GM19397 (cell line): ENCODE results near the gene CHST9.
"Not testable (repeated sequence)": the region's sequence is repeated elsewhere in the genome, so short reads cannot be mapped to it uniquely, and the experiment has no call there.

Experiments used
- ATAC-seq: cut with Tn5 transposase; IDR thresholded peaks from one replicate; pipeline ENCODE4 v1.9.1; 2021; ENCODE audit warnings: mild to moderate bottlenecking, moderate library complexity; ENCODE audit not compliant: unreplicated experiment

The CHST9 gene

DNA sequence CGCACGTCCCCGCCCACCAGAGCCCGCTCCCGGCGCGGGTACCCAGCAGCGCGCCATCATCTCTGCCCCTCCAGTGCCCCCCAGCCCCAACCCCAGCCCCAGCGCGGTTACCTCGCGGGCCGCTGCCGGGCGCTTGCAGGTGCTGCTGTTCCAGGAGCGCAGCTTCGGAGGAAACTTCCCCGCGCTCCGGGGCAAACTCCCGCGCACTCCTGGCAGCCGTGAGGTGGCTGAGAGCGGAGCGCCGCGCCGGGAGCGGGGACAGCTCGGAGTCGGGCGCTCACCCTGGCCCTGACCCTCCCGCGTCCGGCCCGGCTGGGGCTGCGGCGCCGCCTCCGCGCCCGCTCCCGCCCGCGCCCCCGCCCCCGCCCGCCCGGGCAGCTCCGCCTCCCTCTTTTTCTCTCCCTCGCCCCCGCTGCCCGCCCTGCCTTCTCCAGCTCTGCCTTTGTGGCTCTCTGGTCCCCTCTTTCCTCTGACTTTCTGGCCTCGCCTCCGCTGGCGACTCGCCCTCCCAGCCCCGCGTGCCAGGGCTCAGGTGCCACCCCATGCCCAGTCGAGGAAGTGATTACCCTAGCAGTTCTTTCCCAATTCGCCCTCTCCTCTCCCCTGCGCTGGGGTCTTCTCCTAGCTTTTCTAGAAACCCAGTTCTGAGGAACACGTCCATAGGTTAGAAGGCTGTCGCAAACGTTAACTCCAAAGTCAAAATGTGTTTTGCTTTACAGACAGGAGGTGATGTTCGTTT is at the start of gene CHST9:
TSS of gene CHST9 (minus strand) at position 284 of the 739 bp plus-strand sequence. CDS start 42,499 bp downstream, outside the sequence.
- no peak for ATAC-seq

DNA sequence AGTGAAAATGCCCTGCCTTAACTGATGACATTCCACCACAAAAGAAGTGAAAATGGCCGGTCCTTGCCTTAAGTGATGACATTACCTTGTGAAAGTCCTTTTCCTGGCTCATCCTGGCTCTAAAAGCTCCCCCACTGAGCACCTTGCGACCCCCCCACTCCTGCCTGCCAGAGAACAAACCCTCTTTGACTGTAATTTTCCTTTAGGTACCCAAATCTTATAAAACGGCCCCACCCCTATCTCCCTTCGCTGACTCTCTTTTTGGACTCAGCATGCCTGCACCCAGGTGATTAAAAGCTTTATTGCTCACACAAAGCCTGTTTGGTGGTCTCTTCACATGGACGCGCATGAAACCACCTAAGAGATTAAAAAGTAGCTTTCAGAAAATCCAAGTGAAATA is 47.2 kb upstream of the CHST9 start:
- ATAC-seq: not testable (repeated sequence)

DNA sequence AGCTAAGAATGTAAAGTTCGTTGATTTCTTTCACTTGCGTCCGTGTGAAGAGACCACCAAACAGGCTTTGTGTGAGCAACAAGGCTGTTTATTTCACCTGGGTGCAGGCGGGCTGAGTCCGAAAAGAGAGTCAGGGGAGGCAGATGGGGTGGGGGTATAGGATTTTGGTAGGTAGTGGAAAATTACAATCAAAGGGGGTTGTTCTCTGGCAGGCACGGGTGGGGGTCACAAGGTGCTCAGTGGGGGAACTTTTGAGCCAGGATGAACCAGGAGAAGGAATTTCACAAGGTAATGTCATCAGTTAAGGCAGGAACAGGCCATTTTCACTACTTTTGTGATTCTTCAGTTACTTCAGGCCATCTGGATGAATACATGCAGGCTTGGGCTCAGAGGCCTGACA is 46.6 kb upstream of the CHST9 start:
- not testable (repeated sequence) for ATAC-seq

- not testable (repeated sequence) for ATAC-seq
Observed at GRCh38 chr18:27231221-27231620, 46.1 kb upstream of the CHST9 start.

DNA sequence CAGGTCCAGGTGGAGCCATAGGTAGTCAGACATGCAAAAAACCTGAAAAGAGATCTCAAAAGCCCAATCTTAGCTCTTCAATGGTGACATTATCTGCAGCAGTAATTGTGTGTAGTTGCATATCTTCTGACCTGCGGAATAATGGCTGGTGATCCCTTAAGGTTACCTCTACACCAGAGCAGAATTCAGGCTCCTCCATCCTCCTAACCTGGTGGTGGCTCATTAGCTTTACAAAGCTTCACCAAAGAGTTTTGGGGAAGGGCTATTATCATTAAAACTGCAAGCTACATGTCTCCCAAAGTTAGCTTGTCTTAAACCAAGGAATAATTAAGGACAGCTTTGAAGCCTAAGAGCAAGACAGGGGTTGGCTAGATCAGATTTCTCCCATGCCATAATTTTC is 42.6 kb upstream of the CHST9 start:
- no peak for ATAC-seq

DNA sequence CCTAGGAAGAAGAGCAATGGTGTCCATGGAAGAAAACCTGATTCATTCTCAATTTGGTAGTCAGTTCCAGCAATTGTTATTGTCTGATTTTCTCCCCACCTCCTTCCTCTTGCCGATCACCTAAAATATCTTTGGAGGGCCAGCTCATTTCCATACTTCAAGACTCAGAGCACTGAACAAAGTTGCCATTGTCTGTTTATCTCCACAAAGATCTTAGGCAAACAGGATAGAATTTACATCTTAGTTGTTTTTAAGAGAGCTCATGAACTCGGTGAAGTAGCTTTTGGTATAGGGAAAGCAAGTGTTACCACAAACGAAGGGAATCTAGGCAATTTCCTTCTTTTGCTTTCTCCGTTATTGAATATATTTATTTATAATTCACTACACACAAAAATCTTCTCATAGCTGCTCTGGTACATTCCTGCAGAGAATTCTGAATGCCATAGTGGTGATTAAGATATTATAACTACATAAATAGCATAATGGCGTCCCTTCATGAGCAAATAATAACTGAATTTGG is 41.5 kb upstream of the CHST9 start:
- no peak for ATAC-seq

GRCh38 chr18:27225947-27226481 is 40.9 kb upstream of the CHST9 start:
- ATAC-seq: no peak

GRCh38 chr18:27223526-27224291 is 38.6 kb upstream of the CHST9 start:
- ATAC-seq: no peak

DNA sequence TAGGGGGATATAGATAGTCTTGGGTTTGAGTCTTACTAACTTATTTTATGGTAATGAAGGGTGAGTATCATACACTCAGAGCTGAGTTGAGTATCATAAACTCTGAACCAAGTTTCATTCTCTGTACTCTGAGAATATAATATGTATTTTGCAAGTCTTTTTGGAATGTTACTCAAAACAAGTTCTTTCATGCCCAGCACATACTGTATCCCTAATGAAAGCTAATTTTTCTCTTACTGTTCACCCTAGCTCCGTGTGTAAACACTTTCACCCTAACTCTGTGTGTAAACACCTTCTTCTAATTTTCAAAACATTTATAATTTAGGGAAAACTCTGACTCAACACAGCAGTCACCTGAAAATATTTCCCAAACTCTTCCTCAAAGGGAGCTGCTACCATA is 29.7 kb upstream of the CHST9 start:
- ATAC-seq: no peak

DNA sequence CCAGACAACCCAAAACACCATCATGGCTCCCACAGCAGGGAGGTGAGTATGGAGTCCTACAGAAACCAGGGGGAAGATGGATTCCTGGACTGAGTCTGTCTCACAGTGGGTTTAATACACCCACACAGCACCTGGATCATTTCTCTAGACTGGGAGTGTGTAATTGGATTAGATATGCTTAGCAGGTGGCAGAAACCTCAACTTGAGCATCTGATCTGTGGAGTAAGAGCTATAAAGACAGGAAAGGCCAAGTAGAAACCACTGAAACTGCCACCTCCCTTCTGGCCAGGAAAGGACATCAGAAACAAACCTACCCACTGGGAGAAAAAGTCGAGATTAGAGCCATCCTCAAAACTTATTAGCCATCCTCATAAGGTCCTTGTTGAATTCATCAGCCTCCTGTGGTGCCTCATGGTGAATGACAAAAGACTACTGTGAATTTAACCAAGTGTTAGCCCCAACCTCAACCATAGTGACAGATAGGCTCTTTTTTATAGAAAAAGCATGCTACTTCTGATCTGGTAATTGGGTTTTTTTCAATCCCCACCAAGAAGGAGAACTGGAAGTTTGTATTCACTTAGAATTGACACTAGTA is 28.1 kb upstream of the CHST9 start:
- no peak for ATAC-seq

- ATAC-seq: no peak
Observed at GRCh38 chr18:27211569-27211968, 26.5 kb upstream of the CHST9 start.

- ATAC-seq: no peak
Observed at GRCh38 chr18:27206411-27206810, 21.3 kb upstream of the CHST9 start.

DNA sequence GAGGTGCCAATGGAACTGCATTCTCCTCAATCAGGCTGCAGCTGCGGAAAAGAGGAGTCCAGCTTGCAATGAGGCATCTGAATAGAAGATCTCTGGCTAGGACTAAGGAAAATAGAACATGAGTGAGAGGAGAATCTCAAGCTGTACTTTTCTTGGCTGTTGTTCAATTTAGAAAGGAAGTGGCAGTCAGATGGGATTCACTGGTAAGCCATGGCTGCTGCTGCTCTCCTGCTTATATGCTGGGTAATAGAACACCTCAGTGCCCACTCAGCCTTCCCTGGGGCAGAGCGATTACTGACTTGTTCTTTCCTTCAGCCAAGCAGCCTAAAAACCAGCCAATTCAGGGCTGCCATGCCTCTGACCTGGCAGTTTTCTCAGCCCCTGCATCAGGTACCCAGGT is 17.6 kb upstream of the CHST9 start:
- no peak for ATAC-seq

DNA sequence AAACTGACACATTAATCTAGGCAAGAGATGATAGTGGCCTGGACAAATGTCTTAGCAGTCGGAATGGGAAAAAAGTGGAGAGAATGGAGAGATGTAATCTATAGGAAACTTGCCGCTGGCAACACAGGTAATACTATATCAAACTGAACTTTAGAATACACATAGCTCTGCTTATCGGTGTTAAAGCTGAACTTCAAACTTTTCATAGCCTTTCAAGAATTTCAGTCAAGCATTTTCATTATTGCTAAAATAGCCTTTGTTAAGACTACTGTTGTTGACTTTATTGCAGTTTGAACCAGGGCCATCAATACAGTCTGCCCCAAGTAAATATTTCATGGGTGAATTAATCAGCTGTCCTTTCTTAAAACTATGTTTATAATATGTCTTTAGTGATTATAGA is 12.9 kb upstream of the CHST9 start:
- ATAC-seq: no peak

GRCh38 chr18:27188309-27188708 is 3.2 kb upstream of the CHST9 start:
- no peak for ATAC-seq

DNA sequence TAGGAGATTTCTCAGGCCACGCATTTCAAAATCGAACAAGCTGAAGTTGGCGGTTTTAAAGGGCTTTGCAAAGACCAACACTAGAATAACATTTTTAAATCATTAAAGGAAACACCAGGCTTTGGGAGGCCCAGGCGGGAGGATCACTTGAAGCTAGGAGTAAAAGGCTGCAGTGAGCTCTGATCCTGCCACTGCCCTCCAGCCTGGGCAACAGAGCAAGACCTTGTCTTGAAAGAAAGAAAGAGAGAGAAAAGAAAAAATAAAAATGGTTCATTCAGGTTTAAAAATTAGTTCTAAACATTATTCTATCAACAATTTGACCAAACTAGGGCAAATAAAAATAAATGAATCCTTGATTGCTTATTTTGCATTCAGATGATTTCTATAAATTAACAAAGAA is 789 bp upstream of the CHST9 start:
- no peak for ATAC-seq

- no peak for ATAC-seq
Observed at GRCh38 chr18:27184115-27185024, 738 bp downstream of the CHST9 start.

DNA sequence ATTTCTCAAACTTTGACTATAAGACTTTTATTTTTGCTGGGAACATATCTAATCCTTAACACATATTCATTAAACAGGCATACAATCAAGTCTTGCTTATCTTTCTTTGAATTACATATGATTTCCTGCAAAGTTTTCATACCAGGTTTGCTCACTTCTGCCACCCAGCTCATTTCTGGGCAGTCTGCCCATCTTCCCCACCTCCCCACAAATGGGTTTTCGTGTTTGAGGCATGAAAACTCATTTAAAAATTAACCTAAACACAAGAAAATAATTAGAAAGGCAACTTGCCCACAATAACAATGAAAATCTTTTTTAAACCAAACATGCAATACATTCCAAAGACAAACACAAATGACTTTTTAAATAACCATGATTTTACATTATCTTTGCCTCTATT is 3.4 kb downstream of the CHST9 start:
- ATAC-seq: no peak

GRCh38 chr18:27178424-27178823 is 6.7 kb downstream of the CHST9 start:
- no peak for ATAC-seq

DNA sequence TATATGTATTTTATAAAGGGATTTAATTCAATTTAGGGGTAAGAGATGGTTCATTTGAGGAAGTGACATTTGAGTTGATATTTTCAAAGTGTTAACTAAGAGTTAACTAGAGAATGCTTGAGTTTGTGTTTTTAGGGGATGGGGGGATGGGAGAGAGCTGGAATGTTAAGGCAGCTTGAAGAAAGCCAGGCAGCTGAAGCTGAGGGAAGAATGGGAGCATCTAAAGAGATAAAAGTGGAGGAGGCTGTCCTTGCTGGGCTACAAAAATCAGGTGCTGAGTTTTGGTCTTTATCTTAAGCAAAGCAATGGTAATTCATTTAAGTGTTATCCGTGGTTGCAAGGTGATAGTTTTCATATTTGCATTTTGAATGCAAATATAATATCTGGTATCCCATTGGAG is 9.2 kb downstream of the CHST9 start:
- ATAC-seq: no peak
